IMR-90 (cell line): ENCODE results near the gene ZFYVE28. TPM values are rescaled to one million over a fixed set of nuclear protein-coding genes. Genes with fewer than 3 reads are reported as not detected.

ENCODE experiments used
- ATAC-seq: fragments of 200-7000 bp; cut with Tn5 transposase; 2 replicates; pipeline ENCODE4 v1.9.1; 2020; ENCODE audit warnings: low read depth, mild to moderate bottlenecking, moderate library complexity
- BruUV-seq: library from RNA; stranded (reverse); fragments of 400-500 nt; replicated peaks from 2 replicates; lab custom pipeline; 2021; lab: Mats Ljungman, UMichigan
- CTCF ChIA-PET: fragments of 300-600 bp; formaldehyde crosslinking; extraction: SDS; loops from one replicate; lab custom pipeline; 2021; ENCODE audit warnings: antibody characterized with exemption; lab: Yijun Ruan, JAX
- POLR2A ChIA-PET: fragments of 300-600 bp; sonication (Branson Sonifier 250); formaldehyde crosslinking; loops from one replicate; lab custom pipeline; 2022; ENCODE audit warnings: antibody characterized with exemption; ENCODE audit not compliant: unreplicated experiment; lab: Charles Lee
- DNase-seq: peaks from one replicate; pipeline ENCODE4 v3.0.0; 2013
- H2AFZ ChIP-seq: replicated peaks from 2 replicates; pipeline ENCODE3; 2013; ENCODE audit warnings: low read length, mild to moderate bottlenecking; ENCODE audit not compliant: poor library complexity
- H2AK5ac ChIP-seq: 2 replicates; pipeline ENCODE4 v1.6.1; 2013; ENCODE audit warnings: low read depth, low read length, inconsistent platforms
- H2AK9ac ChIP-seq: replicated peaks from 2 replicates; pipeline ENCODE3; 2013; ENCODE audit warnings: mild to moderate bottlenecking, low read depth, low read length, moderate library complexity; ENCODE audit not compliant: poor library complexity
- H2BK120ac ChIP-seq: 2 replicates; pipeline ENCODE4 v1.6.1; 2013; ENCODE audit warnings: low read depth, low read length, inconsistent platforms
- H2BK15ac ChIP-seq: 3 replicates; pipeline ENCODE4 v1.6.1; 2013; ENCODE audit warnings: low read depth, low read length, inconsistent platforms
- H2BK20ac ChIP-seq: 2 replicates; pipeline ENCODE4 v1.6.1; 2013; ENCODE audit warnings: low read depth, mild to moderate bottlenecking, inconsistent platforms, low read length, moderate library complexity
- H2BK5ac ChIP-seq: 2 replicates; pipeline ENCODE4 v1.6.1; 2013; ENCODE audit warnings: mild to moderate bottlenecking, low read depth, low read length, inconsistent platforms; ENCODE audit not compliant: poor library complexity, severe bottlenecking
- H3K14ac ChIP-seq: replicated peaks from 2 replicates; pipeline ENCODE4 v1.6.1; 2013; ENCODE audit warnings: low read depth, low read length, inconsistent platforms
- H3K18ac ChIP-seq: 2 replicates; pipeline ENCODE4 v1.6.1; 2013; ENCODE audit warnings: low read depth, low read length, control low read depth
- H3K23ac ChIP-seq: 2 replicates; pipeline ENCODE4 v1.6.1; 2013; ENCODE audit warnings: low read depth, low read length, inconsistent platforms
- H3K27ac ChIP-seq: 2 replicates; pipeline ENCODE4 v1.5.1; 2013; ENCODE audit warnings: mild to moderate bottlenecking, control low read depth, low read length; ENCODE audit not compliant: insufficient read depth
- H3K27me3 ChIP-seq: 2 replicates; pipeline ENCODE4 v1.6.1; 2013; ENCODE audit warnings: low read length; ENCODE audit not compliant: control insufficient read depth, insufficient read depth
- H3K36me3 ChIP-seq: 2 replicates; pipeline ENCODE4 v1.6.1; 2013; ENCODE audit warnings: low read length, mixed read lengths; ENCODE audit not compliant: control insufficient read depth, insufficient read depth
- H3K4ac ChIP-seq: 2 replicates; pipeline ENCODE4 v1.6.1; 2013; ENCODE audit warnings: low read depth, low read length, inconsistent platforms
- H3K4me1 ChIP-seq: 2 replicates; pipeline ENCODE4 v1.6.1; 2013; ENCODE audit warnings: low read length, mixed read lengths; ENCODE audit not compliant: control insufficient read depth, insufficient read depth
- H3K4me2 ChIP-seq: 2 replicates; pipeline ENCODE4 v1.6.1; 2013; ENCODE audit warnings: low read depth, mild to moderate bottlenecking, control low read depth, low read length, moderate library complexity
- H3K4me3 ChIP-seq: 2 replicates; pipeline ENCODE4 v1.5.1; 2013; ENCODE audit warnings: low read depth, mild to moderate bottlenecking, control low read depth, low read length, moderate library complexity; ENCODE audit not compliant: insufficient read depth
- H3K56ac ChIP-seq: 2 replicates; pipeline ENCODE4 v1.6.1; 2013; ENCODE audit warnings: low read length, inconsistent platforms; ENCODE audit not compliant: insufficient read depth; ENCODE audit errors: extremely low read depth
- H3K79me1 ChIP-seq, 2 experiments: 2 replicates each; pipeline ENCODE4 v1.6.1; 2013; ENCODE audit warnings: low read length in 2 of 2, inconsistent platforms in 1 of 2, low read depth in 1 of 2
- H3K9ac ChIP-seq: 2 replicates; pipeline ENCODE4 v1.6.1; 2013; ENCODE audit warnings: low read depth, low read length, control low read depth
- H3K9me1 ChIP-seq: 2 replicates; pipeline ENCODE4 v1.6.1; 2013; ENCODE audit warnings: low read length, inconsistent platforms; ENCODE audit not compliant: insufficient read depth
- H3K9me3 ChIP-seq: 2 replicates; pipeline ENCODE4 v1.6.1; 2013; ENCODE audit warnings: low read length; ENCODE audit not compliant: control insufficient read depth, insufficient read depth
- H4K20me1 ChIP-seq: 2 replicates; pipeline ENCODE4 v1.6.1; 2013; ENCODE audit warnings: low read length, inconsistent platforms; ENCODE audit not compliant: insufficient read depth
- H4K5ac ChIP-seq: 2 replicates; pipeline ENCODE4 v1.6.1; 2013; ENCODE audit warnings: mild to moderate bottlenecking, low read depth, low read length, control low read depth
- H4K8ac ChIP-seq, 2 experiments: 2 replicates each; pipeline ENCODE4 v1.6.1; 2013; ENCODE audit warnings: low read depth in 2 of 2, low read length in 2 of 2, control low read depth in 1 of 2, inconsistent platforms in 1 of 2
- H4K91ac ChIP-seq: 2 replicates; pipeline ENCODE4 v1.6.1; 2013; ENCODE audit warnings: low read depth, low read length, inconsistent platforms; ENCODE audit not compliant: insufficient read depth
- ELK1 ChIP-seq: fragments of 150-350 bp; IDR thresholded peaks from 2 replicates; pipeline ENCODE4 v1.6.1; 2016; ENCODE audit warnings: low read depth, mild to moderate bottlenecking, low read length, moderate library complexity, borderline replicate concordance
- MAZ ChIP-seq: IDR thresholded peaks from 2 replicates; pipeline ENCODE4 v1.6.1; 2012; ENCODE audit warnings: low read depth, mild to moderate bottlenecking, low read length, improper control_type of control experiment, moderate library complexity, borderline replicate concordance
- NFE2L2 ChIP-seq: fragments of 150-350 bp; IDR thresholded peaks from 2 replicates; pipeline ENCODE4 v1.6.1; 2016; ENCODE audit warnings: low read depth, mild to moderate bottlenecking, low read length
- SMC3 ChIP-seq: fragments of 150-350 bp; IDR thresholded peaks from 2 replicates; pipeline ENCODE4 v1.6.1; 2016; ENCODE audit warnings: low read depth, mild to moderate bottlenecking, antibody characterized with exemption, low read length, moderate library complexity
- WGBS, 2 experiments: methylation state at CpG; one replicate each; pipeline versions ENCODE4 v1.1.5 to v1.1.7; 2013; ENCODE audit warnings: missing lambda C conversion rate in 2 of 2; ENCODE audit not compliant: insufficient read length in 1 of 2; ENCODE audit errors: extremely low coverage in 2 of 2; 5-methylcytosine and 5-hydroxymethylcytosine counted together
- dilution Hi-C: fragments of 300-500 bp; cut with HindIII; formaldehyde crosslinking; loops from one replicate; pipeline ENCODE4 v1.14.3; 2018; ENCODE audit warnings: low sequenced_read_pairs; ENCODE audit not compliant: unreplicated experiment
- in situ Hi-C: fragments of 300-500 bp; cut with MboI; formaldehyde crosslinking; loops from 3 replicates; pipeline ENCODE4 v1.14.3; 2019; ENCODE audit warnings: low sequenced_read_pairs, inconsistent platforms, mixed read lengths
- intact Hi-C: fragments of 100-400 bp; cut with micrococcal nuclease; formaldehyde crosslinking; loops from 2 replicates; pipeline ENCODE4 v1.10.0; 2022
- polyA plus RNA-seq, 3 experiments: library from polyadenylated mRNA; depleted of rRNA; stranded (reverse); fragments of >200 nt; gene quantifications; 2 replicates each; pipeline ENCODE4 v1.2.3, GENCODE V29; 2012; ENCODE audit warnings: low replicate concordance in 1 of 3
- total RNA-seq: library from RNA; depleted of rRNA; stranded (reverse); fragments of >200 nt; gene quantifications from 2 replicates; pipeline ENCODE4 v1.2.3, GENCODE V29; 2012

The ZFYVE28 gene
- total and polyA plus RNA-seq, 2 of the 4 experiments (the other 2 are of a cell fraction): 0.36 to 1.2 TPM

- Histone ChIP-seq H2BK15ac (no peak overlapping the region), H3K27ac (no peak overlapping the region), H3K27me3 (peaks cover 70% of the 10 kb centered on the region), H3K4me3 (no peak overlapping the region), H3K14ac (no peak overlapping the region), H4K5ac (no peak overlapping the region), H3K56ac (no peak overlapping the region), H2BK120ac (no peak overlapping the region), H2AK9ac (no peak overlapping the region), H4K20me1 (no peaks in the 10 kb centered on the region), H3K18ac (no peak overlapping the region), H3K4me2 (no peak overlapping the region), H3K23ac (no peak overlapping the region), H3K4ac (no peak overlapping the region), H4K91ac (no peak overlapping the region), H3K79me1 (no peaks in the 10 kb centered on the region), H3K9me3 (0 out of 2 replicates have a peak, but pooled peaks cover 2% of the 10 kb centered on the region), H3K36me3 (no peaks in the 10 kb centered on the region), H3K9me1 (no peaks in the 10 kb centered on the region), H2AFZ (no peak overlapping the region), H2BK20ac (no peak overlapping the region), H2AK5ac (no peak overlapping the region), H2BK5ac (no peak overlapping the region), H3K4me1 (peaks cover 2% of the 10 kb centered on the region; the same call in 1 of the 2 replicates), H4K8ac (no peak overlapping the region), H3K9ac (no peak overlapping the region)
- ATAC-seq (no peak), DNase-seq (no peak)
- in situ Hi-C loops (no loop called here), intact Hi-C loops (loop anchor here (10.0 kb wide), 1 partner anchor 155 kb away; the partner anchor contains the start of gene MXD4), dilution Hi-C loops (no loop called here)
- CTCF ChIA-PET: no interaction called here
- TF ChIP-seq ELK1 (no peak), NFE2L2 (no peak), MAZ (no peak), SMC3 (no peak)
- BruUV-seq: no TSS peak
- POLR2A ChIA-PET: no interaction called here
- 48% methylated on average over 8 of the region's 9 CpGs; no CpG with 5 or more reads in 1 of the 2 experiments for WGBS, 2 experiments
These were observed 1.4 kb upstream of the ZFYVE28 start for GRCh38 chr4:2419814-2420213.
